Breast epithelium (tissue), 3 donors: Measurements from ENCODE around the gene ATP2B2.

Source experiments
- POLR2A ChIP-seq: fragments of 450-650 bp; IDR thresholded peaks from one replicate; pipeline ENCODE4 v1.6.1; 2016; ENCODE audit warnings: antibody characterized with exemption, mild to moderate bottlenecking, moderate library complexity
- TF ChIP-seq, protein P1 (sequence below), 3 donors: fragments of 450-650 bp; IDR thresholded peaks; one replicate each; pipeline ENCODE4 v1.5.1; 2016 to 2017; ENCODE audit warnings: antibody characterized with exemption in 3 of 3, mild to moderate bottlenecking in 3 of 3, moderate library complexity in 3 of 3

DNA sequence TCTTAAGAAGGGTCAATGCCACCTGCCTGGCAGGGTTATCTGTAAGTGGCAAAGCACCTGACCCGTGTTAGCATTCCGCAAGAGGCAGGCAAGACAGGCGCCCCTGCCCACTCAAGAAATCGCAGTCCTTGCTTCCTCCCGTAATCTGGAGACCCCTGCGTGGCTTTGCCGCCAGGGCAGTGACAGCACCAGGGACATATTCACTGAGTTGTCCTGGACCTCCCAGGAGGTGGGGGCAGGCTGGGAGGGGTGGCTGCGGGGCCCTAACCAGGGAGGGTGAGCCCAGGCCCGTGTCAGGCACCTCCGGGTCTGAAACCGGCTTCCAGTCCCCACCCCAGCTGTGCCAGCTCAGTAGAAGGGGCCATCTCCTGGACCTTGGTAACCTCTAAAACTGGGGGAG, 168.6 kb downstream of the ATP2B2 start:
- TF ChIP-seq, protein P1, sequence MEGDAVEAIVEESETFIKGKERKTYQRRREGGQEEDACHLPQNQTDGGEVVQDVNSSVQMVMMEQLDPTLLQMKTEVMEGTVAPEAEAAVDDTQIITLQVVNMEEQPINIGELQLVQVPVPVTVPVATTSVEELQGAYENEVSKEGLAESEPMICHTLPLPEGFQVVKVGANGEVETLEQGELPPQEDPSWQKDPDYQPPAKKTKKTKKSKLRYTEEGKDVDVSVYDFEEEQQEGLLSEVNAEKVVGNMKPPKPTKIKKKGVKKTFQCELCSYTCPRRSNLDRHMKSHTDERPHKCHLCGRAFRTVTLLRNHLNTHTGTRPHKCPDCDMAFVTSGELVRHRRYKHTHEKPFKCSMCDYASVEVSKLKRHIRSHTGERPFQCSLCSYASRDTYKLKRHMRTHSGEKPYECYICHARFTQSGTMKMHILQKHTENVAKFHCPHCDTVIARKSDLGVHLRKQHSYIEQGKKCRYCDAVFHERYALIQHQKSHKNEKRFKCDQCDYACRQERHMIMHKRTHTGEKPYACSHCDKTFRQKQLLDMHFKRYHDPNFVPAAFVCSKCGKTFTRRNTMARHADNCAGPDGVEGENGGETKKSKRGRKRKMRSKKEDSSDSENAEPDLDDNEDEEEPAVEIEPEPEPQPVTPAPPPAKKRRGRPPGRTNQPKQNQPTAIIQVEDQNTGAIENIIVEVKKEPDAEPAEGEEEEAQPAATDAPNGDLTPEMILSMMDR (IDR thresholded peaks at IDR 0.05) = no peak
- no peak for TF ChIP-seq POLR2A
